Glomerular visceral epithelial cell (primary cell): ENCODE measurements around the gene DHRS1.
A peak's percentile ranks its signal among the peaks of the same experiment; 100 is the strongest.

Experiments used
- DNase-seq: peaks from one replicate; pipeline ENCODE4 v3.0.0-alpha.2; 2016; ENCODE audit errors: extremely low spot score

Gene DHRS1

DNA sequence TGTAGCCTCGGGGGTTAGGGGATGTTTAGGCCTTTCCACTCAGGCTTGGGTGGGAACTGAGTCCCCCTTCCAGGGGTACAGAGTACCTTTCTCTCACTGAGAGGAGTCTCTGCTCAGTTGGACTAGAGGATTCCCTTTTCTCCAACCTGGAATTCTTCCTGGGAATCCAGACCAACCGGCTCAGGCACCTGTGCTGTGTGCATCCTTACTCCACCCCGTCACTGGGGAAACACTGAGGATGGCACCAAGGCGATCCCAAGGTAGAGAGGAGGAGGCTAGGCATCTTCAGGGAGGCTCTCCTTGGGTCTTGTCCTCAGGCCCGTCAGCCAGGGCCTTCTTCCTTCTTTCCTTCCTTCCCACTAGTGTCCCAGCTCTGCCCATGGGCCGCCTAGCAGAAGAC, 35.7 kb downstream of the DHRS1 start:
- no peak for DNase-seq

DNA sequence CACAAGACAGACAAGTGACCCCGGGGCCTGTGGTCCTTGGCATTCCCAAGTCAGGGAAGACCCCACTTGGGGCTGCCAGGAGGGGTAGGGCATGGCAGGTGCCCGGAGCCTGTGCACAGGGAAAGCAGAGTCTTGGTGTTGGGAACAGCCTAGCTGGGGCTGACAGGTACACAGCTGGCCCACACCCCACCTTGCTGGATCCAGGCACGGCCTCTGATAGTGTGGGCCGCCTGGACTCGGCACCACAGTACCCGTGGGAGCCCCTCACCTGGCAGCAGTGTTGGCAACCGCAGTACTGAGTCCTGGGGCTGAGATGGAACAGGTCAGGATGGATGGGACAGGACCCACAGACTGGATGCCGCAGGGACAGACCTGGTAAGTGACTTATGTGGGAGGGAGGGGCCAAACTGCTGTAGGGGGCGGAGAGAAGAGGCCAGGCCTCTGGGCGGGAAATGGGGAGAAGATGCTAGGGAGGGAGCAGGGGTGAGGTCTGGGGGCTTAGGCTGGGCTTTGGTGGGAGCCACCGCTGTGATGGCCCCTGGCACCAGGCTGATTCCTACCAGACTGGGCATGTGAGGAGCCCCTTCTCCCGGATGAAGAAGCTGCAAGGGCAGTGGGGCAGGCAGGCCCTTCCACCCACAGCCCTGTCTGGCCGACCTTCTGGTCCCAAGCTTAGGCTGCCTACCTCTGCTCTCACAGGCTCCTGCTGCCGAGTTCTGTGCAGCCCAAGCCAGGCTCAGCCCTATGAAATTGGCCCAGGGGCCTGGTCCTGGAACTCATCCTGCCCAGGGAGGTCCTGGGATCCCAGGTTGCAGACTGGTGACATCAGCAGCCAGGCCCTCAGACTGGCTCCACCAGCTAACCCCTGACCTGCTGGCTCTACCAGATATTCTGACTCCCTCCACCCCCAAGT, 36.5 kb downstream of the DHRS1 start, which contains the start of gene TGM1:
TGM1 (minus strand) TSS at position 357 of the 913 bp plus-strand sequence. CDS start 825 bp downstream, outside the sequence.
- DNase-seq = no peak

DNA sequence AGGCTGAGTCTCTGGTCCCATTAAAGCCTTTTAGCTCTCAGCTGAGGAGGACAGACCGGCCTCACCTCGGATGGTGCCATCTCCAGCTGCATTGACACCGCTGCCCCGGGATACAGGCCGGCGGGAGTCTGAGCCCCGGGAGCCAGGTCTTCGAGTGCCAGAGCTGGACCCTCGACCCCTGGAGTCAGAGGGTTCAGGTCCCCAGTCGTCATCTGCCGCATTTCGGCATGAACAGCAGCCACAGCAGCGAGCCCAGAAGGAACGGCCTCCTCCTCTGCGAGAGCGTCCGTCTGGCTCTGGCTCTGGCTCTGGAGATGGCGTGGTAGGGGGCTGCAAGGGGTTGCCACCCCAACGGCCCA, 37.6 kb downstream of the DHRS1 start:
- DNase-seq = no peak

DNA sequence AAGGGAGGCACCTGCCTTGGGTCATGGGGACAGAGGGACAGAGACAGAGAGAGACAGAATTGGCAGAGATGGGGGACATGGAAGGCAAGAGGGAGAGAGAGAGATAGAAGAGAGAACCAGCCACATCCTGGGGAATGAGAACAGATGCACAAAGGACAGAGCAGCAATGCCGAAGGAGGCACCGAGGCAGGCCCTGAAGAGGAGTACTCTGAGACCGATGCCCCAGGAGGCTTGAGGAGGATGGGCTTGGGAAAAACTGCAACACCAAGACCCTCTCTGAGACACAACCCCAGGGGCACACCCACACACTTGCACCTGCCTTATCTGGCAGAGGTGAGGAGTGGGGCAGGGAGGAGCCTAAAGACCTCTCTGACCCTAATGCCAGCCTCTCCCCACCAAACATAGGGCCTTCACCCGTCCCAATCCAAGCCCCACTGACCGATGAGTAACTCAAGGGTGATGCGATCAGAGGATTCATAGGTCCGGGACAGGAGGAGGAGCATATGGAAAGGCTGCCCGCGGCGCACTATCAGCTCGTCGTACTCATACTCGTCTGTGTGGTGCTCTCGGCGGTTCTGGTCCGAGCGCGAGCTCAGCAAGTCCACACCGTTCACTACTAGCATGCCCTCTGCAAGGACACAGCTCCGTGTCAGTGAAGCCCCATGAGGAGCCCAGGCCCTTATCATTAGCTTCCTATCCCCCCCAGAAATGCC, 38.2 kb downstream of the DHRS1 start:
- DNase-seq = no peak

DNA sequence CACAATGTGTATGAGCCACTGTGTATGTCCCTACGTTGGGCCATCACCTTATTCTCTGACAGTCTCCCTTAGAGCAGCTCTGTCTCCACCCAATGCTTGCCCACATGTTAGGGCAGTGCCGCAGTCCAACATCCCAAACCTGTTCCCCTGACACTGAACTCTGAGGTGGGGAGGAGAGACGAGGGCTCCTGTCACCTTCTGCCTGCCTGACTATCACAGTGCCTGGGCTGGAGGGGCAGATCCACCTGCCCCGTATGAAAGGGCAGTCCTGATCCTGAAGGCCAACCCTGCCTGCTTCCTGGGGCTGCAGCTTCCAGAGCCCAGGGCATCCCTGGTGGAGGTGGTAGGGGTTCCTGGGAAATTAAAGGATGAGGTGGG, 38.8 kb downstream of the DHRS1 start:
- DNase-seq = no peak

DNA sequence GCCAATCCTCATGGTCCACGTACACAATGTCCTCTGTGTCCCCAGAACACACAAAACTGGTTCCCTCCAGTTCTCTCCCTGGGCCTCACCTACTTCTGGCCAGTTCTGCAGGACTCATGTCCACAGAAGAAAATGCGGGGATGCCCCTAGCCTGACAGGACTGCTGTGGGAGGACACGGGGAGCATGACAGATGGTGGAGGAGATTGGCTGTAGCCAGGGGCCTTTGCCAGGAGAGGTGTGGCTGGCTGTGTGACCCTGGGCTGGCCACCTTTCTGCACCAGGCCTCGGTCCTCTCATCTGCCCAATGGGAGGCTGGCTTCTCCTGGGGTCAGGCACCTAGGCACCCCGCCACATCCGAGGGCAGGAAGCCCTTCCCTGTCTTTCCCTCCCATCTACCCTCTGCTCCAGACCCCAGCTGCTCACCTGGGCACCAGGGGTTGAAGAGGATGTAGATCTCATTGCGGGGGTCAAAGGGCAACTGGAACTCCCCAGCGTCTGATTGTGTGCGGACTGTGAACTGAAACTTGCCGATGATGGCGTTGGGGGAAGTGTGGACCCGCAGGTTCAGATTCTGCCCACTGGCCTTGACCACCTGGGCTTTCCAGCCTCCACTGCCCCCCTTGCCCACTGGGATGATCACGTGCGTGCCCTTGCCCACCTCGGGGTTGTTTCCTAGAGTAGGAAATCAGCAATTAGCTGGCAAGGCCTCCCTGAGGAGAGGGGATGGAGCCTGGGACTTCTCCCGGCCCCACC, 39.4 kb downstream of the DHRS1 start:
- no peak for DNase-seq

DNA sequence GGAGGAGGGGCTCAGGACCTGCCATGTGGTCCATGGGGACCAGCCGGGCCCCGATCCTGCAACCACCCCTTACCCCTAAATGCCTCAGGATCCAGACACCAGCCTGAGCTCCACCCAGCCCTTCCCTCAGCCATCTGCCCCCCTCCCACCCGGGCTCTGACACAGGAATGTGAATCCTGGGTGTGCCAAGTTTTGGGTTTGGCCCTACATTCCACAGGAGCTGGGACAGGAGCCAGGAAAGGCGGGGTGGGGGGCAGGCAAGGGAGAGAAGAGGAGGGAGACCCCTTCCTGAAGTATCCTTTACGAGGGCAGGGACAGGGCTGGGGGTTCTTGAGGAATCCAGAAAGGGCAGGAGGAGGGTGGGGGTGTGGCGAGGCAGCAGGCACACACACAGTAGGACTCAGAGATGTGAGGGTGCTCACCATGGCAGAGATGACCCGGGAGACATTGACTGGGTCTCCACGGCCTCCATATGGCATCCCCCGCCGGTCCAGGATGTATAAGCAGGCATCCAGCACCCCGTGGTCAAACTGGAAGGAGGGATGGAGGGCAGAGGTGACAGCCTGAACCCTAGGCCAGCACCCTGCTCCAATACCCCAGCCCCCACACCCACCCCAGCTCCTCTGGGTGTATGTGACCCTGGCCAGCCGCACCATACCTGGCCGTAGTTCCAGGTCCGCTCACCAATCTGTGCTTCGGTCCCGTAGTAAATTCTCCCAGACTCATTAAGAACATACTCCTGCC, 40.1 kb downstream of the DHRS1 start:
- peak; percentile 30 for DNase-seq

DNA sequence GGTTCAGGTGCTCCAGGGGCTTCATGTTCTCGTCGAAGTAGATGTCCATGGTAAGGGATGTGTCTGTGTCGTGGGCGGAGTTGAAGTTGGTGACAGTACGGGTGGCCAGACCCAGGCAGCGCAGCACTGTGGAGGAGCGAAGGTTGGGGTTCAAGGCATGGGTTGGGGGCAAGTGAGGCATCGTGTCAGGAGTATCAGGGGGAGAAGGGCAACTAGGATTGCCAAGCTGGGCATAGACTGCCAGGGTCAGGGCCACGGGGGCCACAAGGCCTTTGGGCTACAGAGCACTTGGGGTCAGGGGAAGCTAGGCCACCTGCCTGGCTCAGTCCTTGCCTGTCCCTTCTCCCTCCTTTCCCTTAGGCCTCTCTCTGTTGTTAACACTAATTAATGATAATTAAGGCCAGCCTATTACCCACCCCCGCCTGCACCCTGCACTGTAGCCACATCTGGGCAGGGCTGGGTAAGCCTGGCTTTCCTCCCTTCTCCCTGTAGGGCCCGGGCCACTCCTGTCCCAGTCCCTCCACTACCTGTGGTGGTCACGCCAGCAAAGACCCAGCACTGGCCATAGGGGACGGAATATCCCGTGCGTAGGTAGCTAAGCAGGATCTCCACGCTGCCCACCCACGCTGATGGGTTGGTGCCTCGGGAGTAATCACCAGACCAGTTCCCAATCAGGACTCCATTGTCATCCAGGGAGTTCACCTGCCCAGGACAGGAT, 40.9 kb downstream of the DHRS1 start:
- DNase-seq = no peak

DNA sequence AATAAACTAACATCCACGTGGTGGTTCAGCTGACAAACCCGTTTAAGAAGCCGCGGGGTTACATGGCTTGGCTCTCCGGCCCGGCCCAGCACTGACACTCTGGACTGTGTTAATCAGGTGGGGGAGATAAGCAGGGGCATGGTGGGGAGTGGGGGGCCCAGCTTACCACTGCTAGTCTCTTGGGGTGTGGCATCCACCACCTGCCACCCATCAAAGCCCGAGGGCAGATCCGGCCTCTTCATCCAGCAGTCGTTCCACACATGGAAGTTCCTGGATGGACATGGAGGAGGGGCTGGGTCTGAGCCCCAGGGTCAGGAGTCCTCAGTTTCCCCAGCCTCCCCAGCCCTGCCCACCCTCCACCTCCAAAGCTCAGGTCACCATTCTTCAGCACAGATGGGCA, 41.5 kb downstream of the DHRS1 start:
- no peak for DNase-seq

DNA sequence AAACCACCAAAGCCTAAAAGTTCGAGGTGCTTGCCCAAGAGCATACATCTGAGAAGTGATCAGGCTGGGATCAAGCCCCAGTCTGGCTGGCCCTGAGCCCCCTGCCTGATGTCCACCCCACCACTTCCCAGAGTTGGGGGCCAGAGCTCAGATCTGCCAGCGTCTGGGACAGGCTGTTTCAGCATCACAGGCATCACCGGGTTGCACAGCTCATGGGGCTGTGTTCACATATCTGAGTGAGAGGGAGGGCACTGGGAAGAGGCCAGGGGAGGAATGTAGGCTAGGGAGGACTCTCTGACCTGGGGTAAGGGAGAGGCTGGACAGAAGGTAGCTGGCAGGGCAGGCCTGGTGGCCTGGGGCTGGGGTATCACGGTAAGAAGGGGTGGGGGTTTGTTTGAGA, 42.6 kb downstream of the DHRS1 start:
- no peak for DNase-seq

DNA sequence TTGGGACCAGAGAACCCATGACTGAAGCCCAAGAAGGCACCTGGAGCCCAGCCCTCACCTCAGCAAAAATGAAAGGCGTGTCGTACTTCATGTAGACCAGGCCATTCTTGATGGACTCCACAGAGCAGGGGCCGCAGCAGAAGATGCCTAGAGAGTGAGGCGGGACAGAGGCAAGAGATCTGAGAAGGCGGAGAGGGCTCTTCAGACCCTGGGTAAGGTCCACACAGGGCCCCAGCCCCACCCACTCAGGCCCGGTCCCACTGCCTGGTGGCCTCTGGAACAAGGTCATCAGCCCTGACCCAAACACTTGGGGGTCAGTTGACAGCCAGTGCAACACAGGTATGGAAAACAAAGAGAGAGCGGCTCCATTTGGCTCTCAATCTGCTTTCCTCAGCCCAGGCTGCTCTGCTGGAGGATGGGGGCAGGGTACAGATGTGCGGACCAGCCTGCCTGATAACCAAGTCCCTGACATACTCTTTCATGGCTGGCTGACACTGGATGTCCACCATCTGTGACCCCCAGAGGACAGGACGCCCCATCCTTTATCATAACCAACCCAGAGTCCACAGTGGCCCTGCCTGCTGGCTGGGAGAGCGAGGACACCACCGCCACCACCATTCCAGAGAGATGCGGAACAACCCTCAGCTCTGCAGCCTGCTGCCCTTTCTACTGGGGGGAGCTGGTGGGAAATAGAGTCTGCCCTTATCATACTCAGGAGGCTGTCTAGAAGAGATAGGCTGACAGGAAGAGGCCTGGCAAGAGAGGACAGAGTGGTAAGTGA, 43.5 kb downstream of the DHRS1 start:
- no peak for DNase-seq

DNA sequence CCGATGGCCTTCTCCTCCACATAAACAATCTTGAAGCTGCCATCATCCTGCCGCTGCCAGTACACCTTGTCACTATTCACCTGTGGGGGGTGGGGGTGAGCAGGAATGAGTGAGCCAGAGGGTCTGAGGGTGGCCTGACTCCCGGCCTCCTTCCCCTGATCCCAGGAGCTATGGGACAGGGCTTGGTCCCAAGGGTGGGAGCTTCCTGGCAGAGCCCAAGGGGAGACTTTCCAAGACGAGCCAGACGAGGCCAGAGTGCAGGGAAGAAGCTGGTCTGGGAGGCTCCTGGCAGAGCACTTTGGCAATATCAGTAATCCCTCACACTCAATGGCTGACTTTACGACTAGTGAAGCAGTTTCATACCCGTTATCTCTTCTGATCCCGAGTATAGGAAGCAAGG, 44.1 kb downstream of the DHRS1 start:
- DNase-seq = no peak

DNA sequence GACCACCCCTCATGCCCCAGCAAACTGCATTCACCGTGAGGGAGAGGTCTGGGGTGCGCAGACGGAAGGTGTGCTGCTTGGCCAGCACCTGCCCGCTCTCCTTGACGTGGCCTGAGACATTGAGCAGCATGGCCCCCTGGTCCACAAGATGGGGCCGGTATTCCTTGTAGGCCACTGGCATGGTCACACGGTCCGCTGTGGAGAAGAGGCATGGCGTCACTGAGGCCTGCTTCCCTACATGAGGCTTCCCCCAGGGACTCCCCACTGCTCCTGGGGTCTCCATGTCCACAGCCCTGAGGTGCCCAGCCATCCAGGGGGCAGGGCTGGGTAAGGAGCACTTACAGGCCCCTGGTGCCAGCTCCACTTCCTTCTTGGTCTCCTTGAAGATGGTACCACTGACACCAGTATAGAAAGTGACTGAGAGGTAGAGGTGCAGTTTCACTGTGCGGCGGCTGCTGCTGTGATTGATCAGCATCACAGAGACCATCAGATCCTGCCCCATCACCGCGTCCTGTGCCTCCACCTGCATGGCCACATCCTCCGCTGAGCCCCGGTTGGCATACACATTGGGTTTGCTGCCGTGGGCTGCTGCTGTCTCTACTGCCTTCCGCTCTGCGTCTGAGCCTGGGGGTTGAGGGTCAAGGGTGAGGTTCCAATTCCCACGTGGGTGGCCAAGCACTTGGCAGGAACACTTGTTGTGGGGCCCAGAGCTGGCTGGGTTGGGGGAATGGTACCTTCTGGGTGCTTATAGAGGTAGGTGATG, 44.8 kb downstream of the DHRS1 start:
- no peak for DNase-seq

DNA sequence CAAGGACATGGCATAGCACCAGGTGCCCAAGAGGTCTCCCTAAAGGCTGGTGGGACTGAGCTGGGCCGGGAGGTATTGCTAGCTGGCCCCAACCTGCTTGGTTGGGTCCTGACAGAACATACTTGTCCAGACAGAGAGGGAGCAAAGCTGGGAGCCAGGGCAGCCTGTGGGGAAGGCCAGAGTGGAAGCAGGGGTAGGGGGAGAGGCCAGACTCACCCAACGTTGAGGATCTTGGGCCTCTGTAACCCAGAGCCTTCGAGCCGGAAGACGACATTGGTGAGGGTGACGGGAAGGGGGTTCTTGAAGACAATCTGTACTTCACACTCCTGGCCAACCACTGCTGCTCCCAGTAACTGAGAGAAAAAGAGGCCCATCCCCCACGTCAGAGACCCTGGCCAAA, 45.6 kb downstream of the DHRS1 start:
- DNase-seq = no peak

DNA sequence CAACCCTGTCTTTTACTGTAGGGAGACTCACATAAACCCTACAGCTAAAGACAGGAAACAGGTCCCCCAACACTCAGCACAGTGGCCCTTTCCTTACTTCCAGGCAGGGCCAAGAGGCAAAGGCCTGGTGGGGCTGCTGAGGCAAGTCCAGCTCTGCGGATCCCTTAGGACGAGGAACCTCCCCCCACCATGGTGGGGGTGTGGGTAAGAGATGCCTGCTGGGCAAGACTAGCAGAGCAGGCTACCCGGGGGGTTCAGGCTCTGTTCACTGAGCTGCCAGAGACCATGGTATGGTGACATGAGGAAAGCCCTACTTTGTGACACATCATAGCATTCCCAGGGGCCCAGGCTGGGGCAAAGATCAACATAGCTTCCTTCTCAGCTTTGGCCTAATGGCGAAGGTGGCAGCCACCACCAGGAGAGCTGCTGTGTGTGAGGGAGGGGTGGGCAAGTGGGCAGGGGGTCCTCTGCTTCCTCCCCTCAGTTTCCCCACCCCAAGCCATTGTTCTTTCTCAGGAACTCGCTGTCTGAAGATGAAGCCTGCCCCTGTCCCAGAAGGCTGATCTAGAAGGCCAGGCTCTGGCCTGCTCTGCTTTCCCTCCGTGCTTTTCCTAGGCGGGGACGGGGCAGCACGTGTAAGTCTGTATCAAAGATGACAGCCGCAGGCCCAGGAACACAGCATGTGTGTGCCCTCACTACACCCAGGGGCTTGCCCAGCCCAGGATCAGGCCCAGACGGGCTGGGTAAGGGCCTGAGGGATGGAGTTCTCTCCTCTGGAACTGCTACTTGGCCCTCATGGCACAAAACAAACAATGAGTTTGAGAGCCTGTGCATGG, 47.1 kb downstream of the DHRS1 start:
- DNase-seq = no peak

DNA sequence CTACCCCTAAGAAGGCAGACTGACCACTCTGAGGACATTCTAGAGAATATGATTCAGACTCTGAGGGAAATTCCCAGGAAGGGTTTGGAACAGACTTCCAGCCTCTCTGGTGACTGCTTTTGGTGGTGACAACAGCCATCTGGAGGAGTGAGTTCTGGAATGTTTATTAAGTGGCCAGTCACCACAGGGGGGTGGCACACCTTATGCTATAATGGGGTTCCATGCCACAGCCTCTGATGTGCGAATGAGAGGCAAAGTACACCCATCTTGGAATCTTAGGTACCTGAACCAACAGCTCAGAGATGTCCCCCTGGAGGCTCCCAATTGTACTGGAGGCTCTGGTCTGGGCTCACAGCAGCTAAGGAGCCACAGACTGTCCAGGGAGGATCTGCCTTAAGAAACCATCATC, 47.7 kb downstream of the DHRS1 start:
- peak; percentile 63 for DNase-seq

DNA sequence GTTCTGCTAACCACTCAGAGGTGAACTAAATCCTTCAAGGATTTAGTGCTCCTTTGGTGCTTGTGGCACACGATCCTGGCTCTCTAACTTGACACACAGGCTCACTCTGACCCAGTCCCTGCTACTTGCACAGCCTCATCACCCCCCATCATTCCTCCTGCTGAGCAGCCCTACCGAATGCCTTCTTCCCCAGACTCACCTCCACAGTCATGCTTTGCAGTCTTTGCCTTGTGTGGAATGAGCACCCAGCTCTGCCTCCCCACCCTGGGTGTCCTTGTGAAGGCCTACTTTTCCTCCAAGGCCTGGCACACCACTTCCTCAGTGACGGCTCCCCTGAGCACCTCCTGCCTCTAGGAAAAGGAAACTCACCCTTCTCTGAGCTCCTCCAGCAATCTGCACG, 49.2 kb downstream of the DHRS1 start:
- DNase-seq = no peak

DNA sequence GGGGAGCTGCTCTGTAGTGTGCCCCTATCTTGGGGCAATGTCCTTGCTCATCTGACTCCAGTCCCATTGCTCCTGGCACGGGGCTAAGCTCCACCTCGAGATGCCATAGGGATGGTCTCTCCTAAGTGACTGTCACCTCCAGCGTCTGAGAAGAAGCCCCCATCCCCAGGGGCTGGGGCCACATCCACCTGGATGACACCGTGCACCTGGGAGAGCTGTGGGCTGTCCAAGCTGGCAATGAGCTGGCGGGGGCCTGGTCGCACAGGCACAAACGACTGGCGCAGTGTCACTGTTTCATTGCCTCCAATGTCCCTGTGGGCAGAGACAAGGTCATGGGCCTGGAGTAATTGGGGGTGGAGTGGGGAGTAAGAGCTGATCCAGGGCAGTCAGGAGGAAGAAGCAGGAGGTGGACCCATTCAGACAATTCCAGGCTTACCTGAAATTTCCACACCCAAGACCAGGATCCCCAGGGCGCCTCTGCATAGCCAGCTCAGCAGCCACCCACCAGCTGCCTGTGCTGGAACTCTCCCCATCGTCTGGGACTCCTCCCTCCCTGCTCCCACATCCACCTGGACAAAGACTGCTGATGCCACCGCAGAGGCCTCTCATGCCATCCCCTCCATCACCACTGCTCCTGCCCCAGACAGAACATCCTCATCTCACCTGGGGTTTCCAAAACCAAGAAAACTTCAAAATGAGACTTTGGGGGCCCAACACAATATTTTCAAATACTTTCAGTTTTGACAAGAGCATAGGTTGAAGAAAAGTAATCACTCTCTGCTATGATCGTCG, 50.2 kb downstream of the DHRS1 start:
- DNase-seq = no peak
